Ovary (tissue), 9 donors: ENCODE measurements around the gene ZP1. TPM values are rescaled to one million over a fixed set of nuclear protein-coding genes. Genes with fewer than 3 reads are reported as not detected.

Source experiments
- DNase-seq, 5 donors: peaks; one replicate each; pipeline ENCODE4 v3.0.0-alpha.2; 2019 to 2020
- H3K27ac ChIP-seq, 2 donors: fragments of 200-600 bp; one replicate each; pipeline versions ENCODE4 v1.5.1 to v1.8.0; 2019 to 2022
- H3K27me3 ChIP-seq: fragments of 200-600 bp; one replicate; pipeline ENCODE4 v1.8.0; 2022
- H3K36me3 ChIP-seq: fragments of 200-600 bp; sonication (generic); one replicate; pipeline ENCODE4 v1.5.1; 2019
- H3K4me1 ChIP-seq: one replicate; pipeline ENCODE4 v1.8.1; 2013; ENCODE audit warnings: mild to moderate bottlenecking, moderate library complexity; ENCODE audit not compliant: insufficient read depth
- H3K4me3 ChIP-seq: fragments of 200-600 bp; sonication (generic); one replicate; pipeline ENCODE4 v1.5.1; 2017
- H3K9me3 ChIP-seq, 2 donors: fragments of 200-600 bp in 1 of 2; sonication (generic) in 1 of 2; one replicate each; pipeline versions ENCODE4 v1.5.1 to v1.8.1; 2013 to 2019; ENCODE audit warnings: mild to moderate bottlenecking in 1 of 2, moderate library complexity in 1 of 2
- EP300 ChIP-seq: sonication (generic); formaldehyde crosslinking; IDR thresholded peaks from one replicate; pipeline ENCODE4 v1.6.1; 2017; ENCODE audit warnings: antibody characterized with exemption
- POLR2A ChIP-seq: fragments of 450-650 bp; IDR thresholded peaks from one replicate; pipeline ENCODE4 v1.6.1; 2017; ENCODE audit warnings: antibody characterized with exemption, mild to moderate bottlenecking, moderate library complexity
- WGBS, 3 donors: extraction: QIAGEN DNeasy Blood & Tissue Kit in 1 of 3; methylation state at CpG; one replicate each; pipeline versions ENCODE4 v1.1.5 to v1.1.7; 2013 to 2017; 5-methylcytosine and 5-hydroxymethylcytosine counted together
- intact Hi-C, 4 donors: fragments of 100-400 bp; cut with DNase I; formaldehyde crosslinking; loops; one replicate each; pipeline versions ENCODE4 v1.11.0 to v1.15.1; 2022 to 2023
- polyA plus RNA-seq, 2 donors: library from polyadenylated mRNA; stranded (reverse); fragments of 200-250 nt in 1 of 2; fragments of 350-450 nt in 1 of 2; fragmentation: Illumina TruSeq in 1 of 2; extraction: RNeasy Lipid Tissue Mini Kit (QIAGEN cat#74804) in 1 of 2; gene quantifications; one replicate each; pipeline ENCODE4 v1.2.3, GENCODE V29; 2013 to 2014
- total RNA-seq, 7 donors: library from RNA; depleted of rRNA in 2 of 7; stranded (reverse); fragments of >200 nt in 2 of 7; fragmentation: NEBNext Ultra II Directional in 3 of 7; extraction: Animal tissue kit (Norgen Biotek cat#: 25700) in 3 of 7; gene quantifications; one replicate each; pipeline versions ENCODE4 v1.1.0 to v1.2.4, GENCODE V29; 2016 to 2023
- TF ChIP-seq, protein P1 (sequence below), 3 donors: fragments of 450-650 bp in 2 of 3; fragments of 200-600 bp in 1 of 3; IDR thresholded peaks; one replicate each; pipeline versions ENCODE4 v1.5.1 to v1.8.0; 2016 to 2022; ENCODE audit warnings: antibody characterized with exemption in 3 of 3, mild to moderate bottlenecking in 1 of 3
- donor health status: DM: no; HTN: no; CAD: no; lungs with moderate emphysema.
- donor health status: DM: no; HTN: no; CAD: no.
- donor health status: Bipolar disorder and iron deficiency.
- donor health status: DM: yes; HTN: yes; CAD: no.
- donor health status: DM: no; HTN: no; CAD: no.
- donor health status: DM: yes; HTN: yes; CAD: no.

The ZP1 gene
- total and polyA plus RNA-seq, 9 donors: 0.17 TPM; not detected in 8

DNA sequence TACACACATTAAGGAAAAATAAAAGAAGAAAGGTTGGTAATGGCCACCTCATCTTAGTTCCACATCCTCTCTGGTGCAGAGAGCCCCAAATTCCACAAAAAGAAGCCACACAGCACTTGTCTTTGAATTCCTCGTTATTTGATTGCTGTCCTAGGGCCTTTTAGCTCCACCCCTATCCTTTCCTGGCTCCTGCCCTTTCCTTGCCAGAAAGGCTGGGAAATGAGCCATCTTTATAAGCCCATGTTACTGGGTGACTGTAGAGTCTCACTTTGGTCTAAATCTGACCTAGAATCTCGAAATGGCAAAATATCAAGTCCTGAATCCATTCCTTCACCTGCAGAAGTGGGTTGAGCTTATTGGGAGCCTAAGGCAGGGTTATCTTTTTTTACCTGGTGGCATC lies 52.6 kb downstream of the ZP1 start:
- no peaks in the 10 kb centered on the region for H3K9me3 ChIP-seq
- H3K27me3 ChIP-seq: no peaks in the 10 kb centered on the region
- DNase-seq: no peak
- intact Hi-C loops: loop anchor here in 2 of 4 donors (5.0 kb wide), 2 partner anchors 207 to 212 kb away; no protein-coding TSS in a partner anchor
- H3K4me1 ChIP-seq: peaks cover 7% of the 10 kb centered on the region
- 57 to 71% (median 59%) methylated on average over 2 of the region's 2 CpGs for WGBS, 3 donors
- TF ChIP-seq EP300 (no peak), POLR2A (no peak)
- TF ChIP-seq, protein P1, sequence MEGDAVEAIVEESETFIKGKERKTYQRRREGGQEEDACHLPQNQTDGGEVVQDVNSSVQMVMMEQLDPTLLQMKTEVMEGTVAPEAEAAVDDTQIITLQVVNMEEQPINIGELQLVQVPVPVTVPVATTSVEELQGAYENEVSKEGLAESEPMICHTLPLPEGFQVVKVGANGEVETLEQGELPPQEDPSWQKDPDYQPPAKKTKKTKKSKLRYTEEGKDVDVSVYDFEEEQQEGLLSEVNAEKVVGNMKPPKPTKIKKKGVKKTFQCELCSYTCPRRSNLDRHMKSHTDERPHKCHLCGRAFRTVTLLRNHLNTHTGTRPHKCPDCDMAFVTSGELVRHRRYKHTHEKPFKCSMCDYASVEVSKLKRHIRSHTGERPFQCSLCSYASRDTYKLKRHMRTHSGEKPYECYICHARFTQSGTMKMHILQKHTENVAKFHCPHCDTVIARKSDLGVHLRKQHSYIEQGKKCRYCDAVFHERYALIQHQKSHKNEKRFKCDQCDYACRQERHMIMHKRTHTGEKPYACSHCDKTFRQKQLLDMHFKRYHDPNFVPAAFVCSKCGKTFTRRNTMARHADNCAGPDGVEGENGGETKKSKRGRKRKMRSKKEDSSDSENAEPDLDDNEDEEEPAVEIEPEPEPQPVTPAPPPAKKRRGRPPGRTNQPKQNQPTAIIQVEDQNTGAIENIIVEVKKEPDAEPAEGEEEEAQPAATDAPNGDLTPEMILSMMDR (IDR thresholded peaks at IDR 0.05): no peak
- H3K4me3 ChIP-seq: no peak overlapping the region
- no peaks in the 10 kb centered on the region for H3K36me3 ChIP-seq
- no peak overlapping the region for H3K27ac ChIP-seq

DNA sequence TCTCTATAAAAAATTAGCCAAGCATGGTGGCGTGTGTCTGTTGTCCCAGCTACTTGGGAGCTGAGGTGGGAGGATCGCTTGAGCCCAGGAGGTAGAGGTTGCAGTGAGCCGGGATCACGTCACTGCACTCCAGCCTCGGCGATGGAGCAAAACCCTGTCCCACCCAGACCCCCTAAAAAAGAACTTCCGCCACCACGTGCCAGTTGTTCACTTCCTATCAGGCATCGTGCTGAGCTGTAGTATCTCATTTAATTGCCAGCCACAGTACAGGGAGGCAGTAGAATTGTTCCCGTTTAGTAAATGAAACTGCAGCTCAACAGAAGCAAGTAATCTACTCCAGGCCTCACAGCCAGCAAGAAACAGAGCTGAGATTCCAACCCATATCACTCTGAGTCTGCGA lies 53.9 kb downstream of the ZP1 start:
- peaks cover 8% of the 10 kb centered on the region for H3K4me1 ChIP-seq
- intact Hi-C loops: no loop called here
- no peak overlapping the region for H3K27ac ChIP-seq
- H3K4me3 ChIP-seq: no peak overlapping the region
- H3K36me3 ChIP-seq: no peaks in the 10 kb centered on the region
- 85 to 91% (median 87%) methylated on average over 11 of the region's 11 CpGs for WGBS, 3 donors
- TF ChIP-seq, protein P1 (IDR thresholded peaks at IDR 0.05): no peak
- TF ChIP-seq POLR2A (no peak), EP300 (no peak)
- DNase-seq: no peak
- H3K9me3 ChIP-seq: no peaks in the 10 kb centered on the region
- no peaks in the 10 kb centered on the region for H3K27me3 ChIP-seq

DNA sequence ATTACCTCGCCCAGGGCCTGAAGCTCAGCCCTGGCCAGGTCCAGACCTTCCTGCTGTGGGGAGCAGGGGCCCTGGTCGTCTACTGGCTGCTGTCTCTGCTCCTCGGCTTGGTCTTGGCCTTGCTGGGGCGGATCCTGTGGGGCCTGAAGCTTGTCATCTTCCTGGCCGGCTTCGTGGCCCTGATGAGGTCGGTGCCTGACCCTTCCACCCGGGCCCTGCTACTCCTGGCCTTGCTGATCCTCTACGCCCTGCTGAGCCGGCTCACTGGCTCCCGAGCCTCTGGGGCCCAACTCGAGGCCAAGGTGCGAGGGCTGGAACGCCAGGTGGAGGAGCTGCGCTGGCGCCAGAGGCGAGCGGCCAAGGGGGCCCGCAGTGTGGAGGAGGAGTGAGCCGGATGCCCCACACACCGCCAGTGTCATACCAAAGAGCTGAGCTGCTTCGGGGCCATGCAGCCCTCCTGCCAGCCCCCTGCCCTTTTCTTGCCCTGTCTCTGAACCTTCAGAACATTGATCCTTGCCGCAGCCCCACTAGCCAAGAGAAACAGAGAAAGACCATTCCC lies 54.5 kb downstream of the ZP1 start:
- H3K36me3 ChIP-seq: no peaks in the 10 kb centered on the region
- no peaks in the 10 kb centered on the region for H3K27me3 ChIP-seq
- no peak overlapping the region for H3K27ac ChIP-seq
- intact Hi-C loops: no loop called here
- no peak for DNase-seq
- no peaks in the 10 kb centered on the region for H3K9me3 ChIP-seq
- TF ChIP-seq EP300: no peak
- TF ChIP-seq, protein P1 (IDR thresholded peaks at IDR 0.05): no peak
- TF ChIP-seq POLR2A: no peak
- H3K4me3 ChIP-seq: no peak overlapping the region
- WGBS, 3 donors: 67 to 77% (median 71%) methylated on average over 20 to 23 of the region's 23 CpGs
- H3K4me1 ChIP-seq: peaks cover 8% of the 10 kb centered on the region

DNA sequence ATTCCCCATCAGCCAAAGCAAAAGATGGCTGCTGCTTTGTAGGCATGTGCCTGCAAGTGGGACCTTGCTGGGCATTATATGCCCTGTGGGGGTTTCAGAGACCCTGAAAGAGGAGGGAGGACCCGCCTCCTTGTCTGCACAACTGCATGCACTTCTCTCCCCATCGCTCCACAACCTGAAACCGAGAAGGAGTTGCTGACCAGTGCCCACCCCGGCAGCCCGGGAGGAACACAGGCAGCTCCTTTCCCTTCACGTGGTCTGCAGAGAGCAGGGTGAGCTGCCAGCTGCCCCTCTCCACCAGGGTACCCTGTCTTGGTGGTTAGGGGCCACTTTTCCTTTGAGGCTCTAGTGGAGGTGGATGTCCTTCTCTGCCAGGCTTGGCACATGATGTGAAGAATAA lies 55.6 kb downstream of the ZP1 start:
- intact Hi-C loops: no loop called here

More for the DNA sequence above, 55.6 kb downstream of the ZP1 start:
- Histone ChIP-seq H3K27me3 (no peaks in the 10 kb centered on the region), H3K4me3 (no peak overlapping the region), H3K9me3 (no peaks in the 10 kb centered on the region), H3K36me3 (no peaks in the 10 kb centered on the region), H3K4me1 (peaks cover 8% of the 10 kb centered on the region), H3K27ac (no peak overlapping the region)
- whole genome bisulfite sequencing, 3 donors: 66 to 88% (median 80%) methylated on average over 6 of the region's 6 CpGs
- TF ChIP-seq EP300 (no peak), POLR2A (no peak)
- TF ChIP-seq, protein P1 (IDR thresholded peaks at IDR 0.05): no peak
- DNase-seq: no peak
